HG03025 (cell line): ENCODE data around the gene PGM2L1.
"Not testable (repeated sequence)": the region's sequence is repeated elsewhere in the genome, so short reads cannot be mapped to it uniquely, and the experiment has no call there.

Experiments used
- ATAC-seq: cut with Tn5 transposase; IDR thresholded peaks from one replicate; pipeline ENCODE4 v1.9.1; 2021; ENCODE audit warnings: mild to moderate bottlenecking, moderate library complexity; ENCODE audit not compliant: unreplicated experiment, low FRiP score

The PGM2L1 gene

DNA sequence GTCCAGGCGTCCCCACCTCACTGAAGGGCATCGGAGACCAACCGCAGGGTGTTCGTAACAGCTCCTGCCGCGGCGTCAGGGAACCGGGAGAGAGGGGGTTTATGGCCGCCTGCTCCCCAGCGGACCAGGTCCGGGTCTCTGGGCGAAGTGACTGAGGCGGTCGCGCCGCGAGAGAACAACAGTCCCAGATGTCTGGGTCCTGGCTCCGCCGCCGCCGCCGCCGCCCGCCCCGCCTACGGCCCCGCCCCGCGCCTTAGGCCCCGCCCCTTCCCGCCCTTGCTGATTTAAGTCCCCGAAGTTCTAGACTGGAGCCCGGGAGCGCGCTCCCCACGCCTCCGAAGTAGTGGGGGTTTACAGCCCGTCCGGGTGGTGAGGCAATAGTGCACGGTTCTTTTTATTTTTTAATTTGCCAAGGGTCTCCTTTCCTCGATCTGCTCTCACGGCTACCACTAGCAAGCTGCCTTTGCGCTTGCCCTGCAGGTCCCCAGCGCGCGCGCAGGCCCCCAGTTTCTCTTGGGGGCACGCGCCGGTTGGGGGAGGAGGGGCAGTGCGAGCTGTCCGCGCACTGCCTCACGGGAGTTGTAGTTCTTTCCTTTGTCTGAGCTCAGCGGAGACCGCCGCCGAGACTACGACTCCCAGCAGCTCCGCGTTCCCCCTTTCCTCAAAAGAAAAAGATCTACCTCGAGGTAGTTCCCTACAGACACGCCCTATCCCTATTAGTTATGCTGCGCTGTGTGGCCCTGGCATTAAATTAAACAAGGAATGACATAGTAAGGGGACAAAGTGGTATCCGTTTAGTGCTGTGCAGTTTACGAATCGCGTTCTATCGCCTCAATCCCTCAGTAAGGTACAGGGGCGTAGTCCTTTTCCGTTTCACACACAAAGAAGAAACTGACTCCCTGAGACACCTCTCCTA lies at the start of gene PGM2L1:
TSS of gene PGM2L1 (minus strand) at position 190 of the 916 bp plus-strand sequence. CDS start 272 bp downstream, outside the sequence.
- peak; percentile 89 for ATAC-seq

DNA sequence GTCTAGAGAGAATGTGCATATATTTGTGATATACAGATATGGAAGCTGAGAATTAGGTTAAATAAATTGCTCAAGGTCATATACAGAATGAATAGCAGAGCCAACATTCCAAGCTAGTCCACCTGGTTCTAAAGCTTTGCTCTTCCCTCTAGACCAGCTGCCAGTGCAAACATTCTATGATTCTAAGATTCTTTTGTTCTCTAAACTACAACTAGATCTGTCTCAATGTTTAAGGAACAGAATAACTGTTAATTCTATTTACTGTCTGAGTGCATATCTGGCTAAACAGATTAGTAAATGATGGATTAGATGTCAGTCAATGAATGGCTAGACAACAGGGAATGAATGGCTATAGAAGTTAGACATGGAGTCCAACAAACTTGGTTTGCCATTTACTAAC lies 49.5 kb upstream of the PGM2L1 start:
- no peak for ATAC-seq

DNA sequence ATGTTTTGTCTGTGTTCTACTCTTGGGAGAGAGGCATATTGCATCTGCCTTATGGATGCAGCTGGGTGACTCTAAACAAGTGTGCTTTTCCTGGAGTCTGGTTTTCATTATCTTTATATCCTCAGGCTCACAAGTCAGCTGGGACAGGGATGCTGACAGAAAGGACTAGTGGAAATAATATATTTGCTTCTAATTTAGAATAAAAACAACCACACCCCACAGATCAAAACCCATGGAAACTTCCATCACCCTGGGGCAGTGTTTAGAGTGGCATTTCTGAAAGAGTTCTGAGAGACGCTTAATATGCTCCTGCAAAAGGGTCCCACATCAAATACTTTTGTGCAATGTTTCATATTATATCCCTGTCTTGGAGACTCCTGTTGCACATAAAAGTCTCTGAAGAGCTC lies 48.3 kb upstream of the PGM2L1 start:
- no peak for ATAC-seq

DNA sequence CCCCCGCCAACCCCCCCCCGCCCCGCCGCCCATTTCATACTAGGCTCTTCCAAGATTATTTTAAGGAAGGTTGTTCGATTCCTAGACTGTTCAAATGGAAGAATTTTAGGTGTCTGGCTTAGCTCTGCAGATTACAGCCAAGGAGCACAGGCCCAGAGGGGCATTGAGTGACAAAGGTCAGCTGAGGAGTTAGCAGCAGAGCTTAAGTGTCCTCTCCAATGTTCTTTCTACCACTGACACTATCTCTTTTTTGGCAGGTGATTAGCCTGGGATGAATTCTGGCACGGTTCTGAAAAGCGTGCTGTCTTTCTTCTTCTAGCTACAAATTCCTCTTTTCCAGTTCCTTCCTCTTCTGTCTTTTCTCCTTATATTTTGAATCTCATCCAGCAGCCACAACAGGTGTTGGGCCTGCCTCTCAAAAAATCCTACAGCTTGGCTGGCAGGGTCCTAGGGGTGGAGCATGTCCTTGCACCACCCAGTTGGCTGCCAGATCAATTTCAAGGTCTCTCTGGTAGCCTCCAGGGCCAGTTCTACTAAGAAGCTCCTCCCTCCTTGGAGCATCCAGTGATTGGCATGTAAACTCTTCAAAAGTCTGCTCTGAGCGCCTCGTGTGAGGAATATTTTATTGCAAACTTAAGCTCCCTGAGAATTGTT lies 46.1 kb upstream of the PGM2L1 start:
- ATAC-seq, result no peak

DNA sequence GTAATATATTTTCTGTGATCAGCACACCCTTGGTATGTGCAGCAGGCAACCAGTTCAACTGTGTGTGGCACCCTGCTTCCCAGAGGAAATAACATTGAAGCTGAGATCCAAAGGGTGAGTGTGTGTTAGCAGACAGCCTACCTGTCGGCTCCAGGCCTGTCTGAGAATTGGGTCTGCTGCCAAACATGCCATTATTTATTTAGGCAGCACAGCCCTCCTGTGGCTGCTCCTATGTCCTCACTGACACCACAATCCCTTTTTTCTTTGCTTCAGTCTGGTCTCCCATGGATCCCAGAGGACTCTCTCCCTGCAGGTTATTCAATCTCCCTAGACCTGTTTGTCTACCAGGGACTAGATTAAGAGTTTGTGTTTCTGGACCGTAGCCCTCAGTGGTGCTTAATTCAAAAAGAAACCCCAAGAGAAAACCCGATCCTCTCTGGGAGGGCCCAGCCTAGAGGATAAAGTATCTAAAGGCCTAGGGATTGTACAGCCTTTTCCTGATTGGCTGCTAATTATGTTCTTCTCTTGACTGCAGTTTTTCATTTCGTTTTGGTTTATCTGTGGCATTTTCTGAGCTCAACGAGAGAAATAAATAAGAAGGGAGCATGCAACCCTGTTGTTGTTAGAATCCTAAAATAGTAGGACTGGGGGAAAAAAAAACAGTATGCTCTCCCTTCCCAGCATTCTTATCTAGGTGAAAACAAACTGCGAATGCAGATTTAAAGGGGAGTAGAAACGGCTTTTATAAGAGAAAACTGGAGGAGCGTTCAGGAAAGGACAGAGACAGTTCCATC lies 45.0 kb upstream of the PGM2L1 start:
- ATAC-seq, result no peak

DNA sequence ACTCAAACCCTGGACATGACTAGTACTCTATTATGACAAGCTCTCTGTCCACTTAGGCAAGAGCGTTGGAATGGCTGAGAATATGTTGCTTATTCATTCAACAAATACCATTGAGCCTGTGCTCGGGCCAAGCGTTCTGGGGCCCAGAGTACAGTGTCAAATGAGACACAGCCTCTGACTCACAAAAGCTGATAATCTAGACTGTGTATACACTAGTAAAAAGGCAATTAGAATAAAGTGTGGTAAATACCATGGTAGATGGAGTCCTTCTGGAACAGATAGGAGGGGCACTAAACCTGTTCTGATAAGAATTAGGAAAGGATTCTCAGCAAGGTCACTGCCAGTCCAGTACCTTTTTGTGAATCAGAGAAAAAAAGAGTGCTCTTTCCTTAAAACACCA lies 44.4 kb upstream of the PGM2L1 start:
- ATAC-seq, result no peak

DNA sequence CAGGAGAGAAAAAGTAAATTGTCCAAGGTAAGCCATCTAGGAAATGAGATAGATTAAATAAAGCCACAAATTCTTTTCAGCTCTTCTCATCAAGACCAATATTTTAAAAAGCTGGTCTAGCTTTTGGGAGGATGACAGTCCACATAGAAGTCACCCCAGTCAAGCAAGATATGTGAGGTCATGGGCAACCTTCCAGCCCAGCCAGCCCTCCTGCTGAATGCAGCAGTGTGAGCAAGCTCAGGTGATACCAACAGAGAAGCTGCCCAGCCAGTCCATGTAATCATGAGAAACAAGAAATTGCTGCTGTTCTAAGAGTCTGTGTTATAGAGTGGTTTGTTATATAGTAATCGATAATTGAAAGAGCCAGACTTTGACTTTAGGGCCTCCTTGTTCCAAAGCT lies 40.4 kb upstream of the PGM2L1 start:
- ATAC-seq, result no peak

DNA sequence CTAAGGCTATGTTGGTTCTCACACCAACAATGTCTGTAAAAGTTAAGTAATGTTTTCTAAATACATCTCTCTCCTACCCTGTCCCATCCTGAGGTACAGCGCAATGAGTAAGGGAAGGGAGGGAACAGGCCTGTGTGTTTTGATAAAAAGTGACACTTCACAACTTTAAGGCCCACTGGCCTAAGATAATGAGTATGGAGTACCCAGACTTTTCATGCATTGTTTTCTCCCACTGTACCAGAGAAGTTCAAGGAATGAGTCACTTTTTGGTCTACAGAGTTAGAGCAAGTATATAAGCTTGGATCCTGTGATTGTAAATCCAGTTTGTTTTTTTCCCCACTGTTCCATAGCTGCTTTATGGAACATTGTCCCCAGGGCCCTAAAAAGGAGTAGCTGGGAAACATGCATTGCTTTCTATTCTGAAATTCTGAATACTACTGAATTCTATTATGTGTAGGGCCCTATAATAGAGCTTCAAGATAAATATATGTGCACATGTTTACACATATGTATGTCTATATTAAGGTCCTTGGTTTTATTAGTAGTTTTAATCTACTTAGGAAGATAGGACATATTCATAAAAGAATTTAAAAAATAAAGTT lies 39.3 kb upstream of the PGM2L1 start:
- no peak for ATAC-seq

DNA sequence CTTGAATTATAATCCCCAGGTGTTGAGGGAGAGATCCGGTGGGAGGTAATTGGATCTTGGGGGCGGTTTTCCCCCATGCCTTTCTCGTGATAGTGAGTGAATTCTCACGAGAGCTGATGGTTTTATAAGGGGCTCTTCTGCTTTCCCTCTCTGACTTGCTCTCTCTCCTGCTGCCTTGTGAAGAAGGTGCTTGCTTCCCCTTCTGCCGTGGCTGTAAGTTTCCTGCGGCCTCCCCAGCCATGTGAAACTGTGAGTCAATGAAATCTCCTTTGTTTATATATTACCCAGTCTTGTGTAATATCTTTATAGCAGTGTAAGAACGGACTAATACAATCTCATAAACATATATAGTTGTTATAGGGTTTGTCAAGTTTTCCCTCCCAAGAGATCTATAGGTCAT lies 36.3 kb upstream of the PGM2L1 start:
- ATAC-seq, result no peak

DNA sequence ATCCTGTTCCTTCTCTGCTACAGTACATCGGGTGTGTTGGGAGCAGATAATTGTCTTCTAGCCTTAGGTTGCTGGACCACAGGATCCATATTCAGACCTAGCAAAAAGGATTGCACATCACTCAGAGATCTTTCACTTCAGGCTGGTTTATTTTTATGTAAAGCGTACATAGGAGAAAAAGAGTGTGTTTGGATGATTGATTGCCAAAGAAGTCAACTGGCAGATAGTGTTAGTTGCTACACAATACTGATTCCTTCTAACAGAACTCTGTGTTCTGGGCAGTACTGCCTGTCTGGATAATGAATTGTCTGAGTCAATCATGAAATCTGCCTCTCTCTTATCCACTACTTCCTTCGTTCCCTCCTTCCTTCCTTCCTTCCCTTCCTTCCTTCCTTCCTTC lies 31.0 kb upstream of the PGM2L1 start:
- ATAC-seq, result no peak

DNA sequence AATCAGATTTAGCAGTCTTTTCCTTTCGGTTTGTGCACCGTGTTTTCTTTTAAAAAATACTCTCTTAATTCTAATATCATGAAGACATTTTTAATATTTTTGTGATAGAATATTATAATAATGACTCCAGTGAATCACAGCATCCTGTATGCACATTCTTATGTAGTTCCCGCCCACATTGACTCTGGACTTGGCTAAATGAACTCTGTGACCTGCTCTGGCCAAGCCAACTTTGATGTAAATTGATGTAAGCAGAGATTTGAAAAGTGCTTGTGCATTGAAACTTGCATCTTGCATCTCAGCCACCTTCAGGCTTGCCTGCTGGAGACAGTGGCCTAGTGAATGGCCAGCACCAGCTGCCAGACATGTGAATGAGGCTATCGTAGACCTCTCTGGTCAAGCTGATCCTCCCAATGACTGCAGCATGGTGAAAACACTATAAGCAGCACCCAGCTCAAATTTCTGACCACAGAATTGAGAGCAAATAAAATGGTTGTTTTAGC lies 29.2 kb upstream of the PGM2L1 start:
- ATAC-seq, result no peak

DNA sequence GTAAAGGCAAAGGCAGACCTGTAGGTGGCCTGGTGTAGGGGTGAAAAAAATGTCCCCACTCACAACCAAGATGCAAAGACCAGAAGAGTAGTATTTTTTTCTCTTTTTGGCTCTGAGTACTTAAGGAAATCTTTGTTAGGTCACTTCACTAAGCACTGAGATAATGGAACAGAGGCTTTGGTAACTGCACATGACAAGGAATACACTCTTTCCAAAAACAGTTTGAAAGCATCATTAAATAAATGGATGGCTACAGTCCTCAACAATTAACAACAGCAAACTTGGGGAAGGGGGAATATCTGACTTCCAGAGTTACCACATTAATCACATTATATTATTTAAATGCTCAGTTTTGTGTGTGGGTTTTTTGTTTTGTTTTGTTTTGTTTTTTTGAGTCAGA lies 26.9 kb upstream of the PGM2L1 start:
- no peak for ATAC-seq

DNA sequence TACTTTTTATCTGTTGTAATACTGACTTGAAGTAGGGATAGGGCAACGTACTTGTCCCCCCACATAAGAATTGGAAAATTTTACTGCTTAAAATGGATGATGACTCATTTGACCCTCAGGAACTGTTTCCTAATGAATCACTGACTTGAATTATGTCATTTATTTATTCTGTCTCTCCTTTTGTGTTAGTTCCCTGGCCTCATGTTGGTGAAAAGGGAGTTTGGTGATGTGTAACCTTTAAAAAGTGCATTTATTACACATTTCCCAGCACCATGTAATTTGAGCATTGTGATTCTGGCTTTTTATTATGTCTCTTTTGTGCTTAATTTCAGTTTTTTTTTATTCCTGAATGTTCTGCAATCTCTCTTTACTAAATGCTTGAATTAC lies 20.3 kb upstream of the PGM2L1 start:
- ATAC-seq, result no peak

DNA sequence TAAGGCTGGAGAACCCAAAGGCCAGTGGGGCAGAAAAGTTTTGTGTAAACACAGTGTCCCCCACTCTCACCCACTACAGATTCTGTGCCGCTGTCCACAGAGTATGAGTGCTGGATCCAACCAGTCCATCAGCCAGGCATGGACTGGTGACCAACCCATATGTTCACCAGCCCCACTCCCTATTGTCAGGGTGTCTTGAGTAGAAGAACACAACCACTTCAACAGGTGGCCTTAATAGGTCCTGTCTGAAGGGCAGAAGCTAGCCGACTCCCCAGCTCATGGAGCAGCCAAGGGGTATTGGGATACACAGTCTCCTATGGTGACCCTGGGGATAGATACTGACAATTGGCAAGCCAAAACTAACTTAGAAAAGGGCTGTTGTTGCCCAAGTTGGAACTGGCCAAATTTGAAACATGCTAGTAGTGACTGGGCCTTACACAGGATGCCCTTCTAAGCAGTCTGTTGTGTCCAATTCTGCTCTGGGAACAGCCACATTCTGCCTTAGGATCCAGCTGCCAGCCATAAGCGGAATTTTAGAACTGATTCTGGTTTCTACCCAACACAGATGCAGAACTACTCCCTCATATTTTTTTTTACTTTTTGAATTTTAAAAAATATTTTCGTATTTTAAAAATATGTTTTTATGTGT lies 19.8 kb upstream of the PGM2L1 start:
- ATAC-seq, result no peak

DNA sequence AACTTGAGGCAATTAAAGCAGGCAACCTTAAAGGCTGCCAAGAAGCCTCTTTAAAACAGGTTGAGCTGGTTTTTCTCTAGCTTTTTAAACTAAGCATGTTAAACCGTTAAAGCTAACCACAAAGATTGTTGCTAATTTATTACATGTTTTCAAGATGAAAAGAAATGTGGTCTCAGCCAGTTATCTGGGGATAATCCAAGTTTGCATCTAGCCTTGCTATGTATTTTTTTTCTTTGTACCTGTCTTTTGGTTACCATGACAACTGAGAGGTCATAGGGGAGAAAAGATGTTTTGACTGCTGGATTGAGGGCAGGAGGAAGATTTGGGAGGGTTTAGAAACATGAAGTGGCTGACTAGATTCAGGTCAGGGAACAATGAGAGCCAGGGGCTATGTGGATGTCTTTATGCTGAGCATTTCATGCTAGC lies 19.2 kb upstream of the PGM2L1 start:
- ATAC-seq, result no peak

DNA sequence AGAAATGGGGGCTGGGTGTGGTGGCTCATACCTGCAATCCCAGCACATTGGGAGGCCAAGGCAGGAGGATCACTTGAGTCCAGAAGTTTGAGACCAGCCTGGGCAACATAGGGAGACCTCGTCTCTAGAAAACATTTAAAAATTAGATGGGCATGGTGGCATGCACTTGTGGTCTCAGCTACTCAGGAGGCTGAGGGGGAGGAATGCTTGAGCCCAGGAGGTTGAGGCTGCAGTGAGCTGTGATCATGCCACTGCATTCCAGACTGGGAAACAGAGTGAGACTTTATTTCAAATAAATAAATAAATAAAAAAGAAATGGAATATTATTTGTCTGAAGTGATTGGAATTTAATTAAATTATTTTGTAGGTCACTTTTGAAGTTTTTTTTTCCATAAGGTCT lies 18.7 kb upstream of the PGM2L1 start:
- not testable (repeated sequence) for ATAC-seq

DNA sequence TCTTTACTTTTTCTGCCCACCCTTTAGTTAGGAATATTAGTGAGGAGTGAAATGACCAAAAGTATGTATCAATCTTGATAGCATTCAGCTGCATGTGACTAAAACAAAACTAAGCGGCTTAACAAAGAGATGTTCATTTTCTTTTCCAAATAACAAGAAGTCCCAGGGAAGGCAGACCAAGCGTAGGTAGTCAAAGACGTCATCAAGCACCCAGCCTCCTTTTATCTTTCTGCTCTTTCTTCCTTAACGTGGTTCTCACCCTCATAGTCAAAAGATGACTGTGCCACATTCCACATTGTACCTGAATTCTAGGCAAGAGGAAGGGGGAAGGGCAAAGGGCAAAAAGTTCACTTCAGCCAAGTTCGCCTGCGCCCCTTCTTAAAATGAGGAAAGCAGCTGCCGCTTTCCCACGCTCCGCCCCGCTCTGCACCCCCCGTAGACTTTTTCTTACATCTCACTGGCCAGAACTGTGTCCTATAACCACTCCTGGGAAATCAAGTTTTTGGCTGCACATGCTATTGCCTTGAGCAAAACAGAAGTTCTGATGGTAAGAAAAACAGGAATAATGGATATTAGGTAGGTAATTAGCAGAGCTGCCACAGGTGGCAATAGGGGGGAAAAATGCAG lies 14.6 kb upstream of the PGM2L1 start:
- no peak for ATAC-seq

DNA sequence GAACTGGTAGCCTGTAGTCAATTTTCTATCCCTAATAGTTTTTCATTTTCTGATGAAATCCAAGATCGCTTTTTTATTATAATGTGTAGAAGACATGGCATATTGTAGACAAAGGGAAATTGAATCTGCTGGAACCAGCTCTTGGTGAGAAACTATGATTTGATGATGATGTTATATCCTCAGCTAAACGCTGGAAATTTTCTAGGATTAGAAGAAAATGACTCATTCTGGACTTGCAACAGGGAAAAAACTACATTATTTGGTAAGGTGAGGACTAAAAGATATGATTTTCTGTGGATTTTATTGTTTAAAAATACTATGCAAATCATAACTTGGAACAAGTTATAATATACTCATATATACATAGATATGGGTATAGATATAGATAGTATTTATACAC lies 14.1 kb upstream of the PGM2L1 start:
- ATAC-seq, result no peak

DNA sequence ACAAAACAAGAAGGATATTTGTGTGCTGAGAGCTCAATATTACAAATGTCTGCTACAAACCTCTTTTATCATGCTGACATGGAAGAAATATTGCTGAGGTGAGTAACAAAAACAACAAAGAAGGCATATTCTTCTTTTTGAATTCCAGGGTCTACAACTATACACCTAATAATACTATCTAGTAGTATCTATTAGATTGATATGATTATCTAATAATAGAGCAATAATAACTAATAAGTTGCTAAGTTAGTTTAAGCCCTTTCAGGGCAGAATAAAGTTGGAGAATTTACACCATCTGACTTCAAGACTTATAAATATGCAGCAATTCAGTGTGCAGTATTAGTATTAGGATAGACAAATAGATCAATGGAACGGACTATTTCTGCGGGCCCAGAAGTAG lies 11.4 kb upstream of the PGM2L1 start:
- ATAC-seq, result no peak
